ENCODE results near the gene NUTM2D.
"Not testable (repeated sequence)": the region's sequence is repeated elsewhere in the genome, so short reads cannot be mapped to it uniquely, and the experiment has no call there.

Gene NUTM2D

DNA sequence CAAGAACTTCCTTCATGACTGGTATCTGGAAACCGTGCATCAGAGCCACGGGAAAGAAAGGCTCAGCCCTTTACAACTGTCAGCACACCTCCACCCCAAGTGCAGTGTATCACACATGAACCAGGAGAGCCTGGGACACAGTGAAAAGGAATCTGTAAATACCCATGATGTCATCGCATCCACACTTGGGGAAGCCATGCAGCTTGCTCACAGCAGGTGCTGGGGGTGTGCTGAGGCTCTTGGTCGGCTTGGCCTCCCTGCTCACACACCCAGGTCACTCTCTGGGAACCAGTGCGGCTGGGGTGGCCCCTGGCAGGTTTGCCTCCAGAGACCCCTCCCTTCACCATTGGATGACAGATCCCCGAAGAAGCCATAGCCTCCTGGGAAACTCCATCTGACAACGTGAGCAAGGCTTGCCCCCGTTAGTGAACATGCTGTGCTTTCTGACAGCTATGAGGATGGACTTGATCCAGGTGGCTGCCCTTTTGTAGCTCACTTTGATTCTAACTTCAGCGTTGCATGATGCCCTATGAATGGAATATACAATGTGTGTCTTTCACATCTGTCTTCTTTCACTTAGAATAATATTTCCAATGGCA is 12.1 kb downstream of the NUTM2D start:
- H3K4me3 ChIP-seq (ENCODE audit: low read depth, low read length), result not testable (repeated sequence)

DNA sequence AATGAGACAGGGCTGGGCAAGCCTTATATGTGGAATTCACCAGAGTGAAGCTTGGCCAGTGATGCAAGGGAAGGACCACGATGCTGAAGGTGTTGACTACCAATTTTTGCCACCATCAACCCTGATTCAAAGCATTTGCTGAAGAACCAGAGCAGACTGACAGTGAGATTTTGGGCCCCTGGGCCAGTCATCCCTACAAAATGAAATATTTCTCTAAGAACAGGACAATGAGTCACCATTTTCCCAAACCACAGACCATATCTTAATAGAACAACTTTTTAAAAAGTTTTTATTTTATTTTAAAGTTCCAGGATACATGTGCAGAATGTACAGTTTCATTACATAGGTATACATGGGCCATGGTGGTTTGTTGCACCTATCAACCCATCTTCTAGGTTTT is 16.5 kb downstream of the NUTM2D start:
- not testable (repeated sequence) for H3K4me3 ChIP-seq (ENCODE audit: low read depth, low read length)

DNA sequence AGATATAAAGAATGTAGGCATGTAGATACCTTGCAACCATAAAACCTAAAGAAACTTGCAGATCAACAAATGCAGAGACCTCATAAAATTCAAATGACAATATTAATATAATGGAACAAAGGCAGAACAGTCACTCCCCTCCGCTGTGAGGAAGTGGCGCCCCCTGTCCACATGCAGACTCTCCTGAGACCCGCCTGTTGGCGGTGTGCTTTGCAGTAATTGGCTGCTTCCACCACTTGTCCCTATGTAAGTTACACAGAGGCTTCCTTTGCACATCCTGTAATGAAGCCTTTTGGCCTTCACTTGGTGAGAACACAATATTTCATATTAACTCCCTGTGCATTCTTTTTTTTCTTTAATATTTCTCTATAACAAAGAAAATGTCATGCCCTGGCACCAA is 21.6 kb downstream of the NUTM2D start:
- not testable (repeated sequence) for H3K4me3 ChIP-seq (ENCODE audit: low read depth, low read length)

- H3K4me3 ChIP-seq (ENCODE audit: low read depth, low read length), result not testable (repeated sequence)
Observed at GRCh38 chr10:87383149-87383857, 25.8 kb downstream of the NUTM2D start.

DNA sequence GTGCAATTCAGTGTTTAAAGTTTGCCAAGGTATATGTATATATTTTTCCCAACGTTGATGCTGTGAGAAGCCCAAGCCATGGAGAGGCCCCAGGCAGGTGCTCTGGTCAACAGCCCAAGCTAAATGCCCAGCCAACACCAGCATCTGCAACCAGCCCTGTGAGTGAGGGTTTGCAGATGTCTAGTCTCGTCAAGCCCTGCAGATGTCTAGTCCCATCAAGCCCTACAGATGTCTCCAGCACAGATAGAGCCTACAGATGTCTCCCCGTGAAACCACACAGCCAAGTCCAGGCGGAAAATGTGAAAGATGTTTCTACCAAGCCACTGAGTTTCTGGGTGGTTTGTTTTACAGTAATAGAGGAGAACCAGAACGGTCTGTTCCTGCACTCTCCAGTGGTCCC is 26.7 kb downstream of the NUTM2D start:
- H3K4me3 ChIP-seq (ENCODE audit: low read depth, low read length), result not testable (repeated sequence)

DNA sequence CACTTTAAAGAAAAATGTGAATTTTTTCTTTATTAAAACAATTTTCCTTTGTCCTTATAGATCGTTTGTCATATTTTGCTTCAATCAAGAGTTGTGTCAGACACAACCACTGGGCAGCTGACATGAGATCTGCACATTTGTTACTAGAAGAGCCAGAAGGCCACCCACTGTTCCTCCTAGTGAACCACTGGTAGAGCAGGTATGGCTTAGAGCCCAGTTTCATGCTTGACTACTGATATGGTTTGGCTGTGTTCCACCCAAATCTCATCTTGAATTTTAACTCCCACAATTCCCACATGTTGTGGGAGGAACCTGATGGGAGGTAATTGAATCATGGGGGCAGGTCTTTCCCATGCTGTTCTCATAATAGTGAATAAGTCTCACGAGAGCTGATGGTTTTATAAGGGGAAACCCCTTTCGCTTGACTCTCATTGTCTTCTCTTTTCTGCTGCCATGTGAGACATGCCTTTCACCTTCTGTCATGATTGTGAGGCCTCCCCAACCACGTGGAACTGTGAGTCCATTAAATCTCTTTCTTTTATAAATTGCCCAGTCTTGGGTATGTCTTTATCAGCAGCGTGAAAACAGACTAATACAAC is 28.3 kb downstream of the NUTM2D start:
- H3K4me3 ChIP-seq (ENCODE audit: low read depth, low read length), result not testable (repeated sequence)

DNA sequence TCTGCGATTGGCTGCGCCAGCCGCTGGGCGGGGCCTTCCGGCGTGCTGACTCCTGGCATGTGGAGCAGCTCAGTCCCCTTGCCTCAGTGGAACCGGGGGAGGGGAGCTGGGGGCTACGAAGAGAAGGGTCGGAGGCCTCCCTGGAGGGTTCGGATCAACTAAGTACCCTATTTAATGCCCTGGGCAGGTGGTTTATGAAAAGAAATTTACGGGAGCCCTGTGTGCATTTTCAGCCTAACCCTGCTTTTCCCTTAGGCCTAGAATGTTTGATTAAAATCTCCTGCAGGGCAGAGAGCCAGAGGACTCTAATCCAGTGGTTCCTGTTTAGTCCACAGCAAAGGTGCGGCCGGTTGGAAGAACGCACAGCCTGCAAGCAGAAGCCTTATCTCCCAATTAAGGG is 33.8 kb downstream of the NUTM2D start:
- H3K4me3 ChIP-seq (ENCODE audit: low read depth, low read length), result not testable (repeated sequence)

- not testable (repeated sequence) for H3K4me3 ChIP-seq (ENCODE audit: low read depth, low read length)
Observed at GRCh38 chr10:87396206-87396605, 38.7 kb downstream of the NUTM2D start.

- H3K4me3 ChIP-seq (ENCODE audit: low read depth, low read length), result not testable (repeated sequence)
Observed at GRCh38 chr10:87398436-87398835, 40.9 kb downstream of the NUTM2D start.

- not testable (repeated sequence) for H3K4me3 ChIP-seq (ENCODE audit: low read depth, low read length)
Observed at GRCh38 chr10:87407516-87408467, 50.2 kb downstream of the NUTM2D start.

DNA sequence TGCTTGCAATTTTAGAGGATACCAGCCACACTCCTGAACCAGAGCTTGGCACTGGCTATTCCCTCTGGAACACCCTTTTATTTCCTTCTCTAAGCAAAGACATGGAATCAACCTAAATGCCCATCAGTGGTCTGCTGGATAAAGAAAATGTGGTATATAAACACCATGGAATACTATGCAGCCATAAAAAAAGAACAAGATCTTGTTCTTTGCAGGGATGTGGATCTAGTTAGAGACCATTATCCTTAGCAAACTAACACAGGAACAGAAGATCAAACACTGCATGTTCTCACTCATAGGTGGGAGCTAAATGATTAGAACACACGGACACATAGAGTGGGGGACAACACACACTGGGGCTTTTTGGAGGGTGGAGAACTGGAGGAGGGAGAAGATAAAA is 56.4 kb downstream of the NUTM2D start:
- not testable (repeated sequence) for H3K4me3 ChIP-seq (ENCODE audit: low read depth, low read length)
